ENCODE measurements around the gene C9orf50. TPM values are rescaled to one million over a fixed set of nuclear protein-coding genes. Genes with fewer than 3 reads are reported as not detected.

Gene C9orf50
- total and polyA plus RNA-seq, 2 experiments from 2014 or later = not detected

DNA sequence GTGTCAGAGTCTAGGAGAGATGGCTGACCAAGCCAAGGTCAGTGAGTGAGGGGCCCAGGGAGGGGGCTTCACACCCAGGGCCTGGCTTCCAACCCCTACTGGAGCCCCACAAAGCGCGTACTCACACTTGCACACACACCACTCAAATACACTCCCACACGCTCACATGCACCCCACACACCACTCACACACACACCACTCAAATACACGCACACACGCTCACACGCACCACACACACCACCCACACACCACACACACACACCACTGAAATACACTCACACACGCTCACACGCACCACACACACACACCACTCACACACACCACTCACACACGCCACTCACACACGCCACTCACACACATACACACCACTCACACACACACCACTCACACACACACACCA lies 26.7 kb upstream of the C9orf50 start:
- H3K9me2 ChIP-seq (ENCODE audit: insufficient read depth) = no peaks in the 10 kb centered on the region
- ATAC-seq = no peak
- H3K4me3 ChIP-seq = no peak overlapping the region
- H3K4me2 ChIP-seq = no peak overlapping the region
- no peaks in the 10 kb centered on the region for H3K4me1 Mint-ChIP-seq
- no peak for DNase-seq (ENCODE audit: low spot score)
- H4K20me1 ChIP-seq (replicated peaks; ENCODE audit: insufficient read depth) = no peaks in the 10 kb centered on the region
- no peak overlapping the region for H3K27ac ChIP-seq (ENCODE audit: low read depth)
- H3K36me3 ChIP-seq (ENCODE audit: insufficient read depth) = no peaks in the 10 kb centered on the region
- TF ChIP-seq, protein P1, sequence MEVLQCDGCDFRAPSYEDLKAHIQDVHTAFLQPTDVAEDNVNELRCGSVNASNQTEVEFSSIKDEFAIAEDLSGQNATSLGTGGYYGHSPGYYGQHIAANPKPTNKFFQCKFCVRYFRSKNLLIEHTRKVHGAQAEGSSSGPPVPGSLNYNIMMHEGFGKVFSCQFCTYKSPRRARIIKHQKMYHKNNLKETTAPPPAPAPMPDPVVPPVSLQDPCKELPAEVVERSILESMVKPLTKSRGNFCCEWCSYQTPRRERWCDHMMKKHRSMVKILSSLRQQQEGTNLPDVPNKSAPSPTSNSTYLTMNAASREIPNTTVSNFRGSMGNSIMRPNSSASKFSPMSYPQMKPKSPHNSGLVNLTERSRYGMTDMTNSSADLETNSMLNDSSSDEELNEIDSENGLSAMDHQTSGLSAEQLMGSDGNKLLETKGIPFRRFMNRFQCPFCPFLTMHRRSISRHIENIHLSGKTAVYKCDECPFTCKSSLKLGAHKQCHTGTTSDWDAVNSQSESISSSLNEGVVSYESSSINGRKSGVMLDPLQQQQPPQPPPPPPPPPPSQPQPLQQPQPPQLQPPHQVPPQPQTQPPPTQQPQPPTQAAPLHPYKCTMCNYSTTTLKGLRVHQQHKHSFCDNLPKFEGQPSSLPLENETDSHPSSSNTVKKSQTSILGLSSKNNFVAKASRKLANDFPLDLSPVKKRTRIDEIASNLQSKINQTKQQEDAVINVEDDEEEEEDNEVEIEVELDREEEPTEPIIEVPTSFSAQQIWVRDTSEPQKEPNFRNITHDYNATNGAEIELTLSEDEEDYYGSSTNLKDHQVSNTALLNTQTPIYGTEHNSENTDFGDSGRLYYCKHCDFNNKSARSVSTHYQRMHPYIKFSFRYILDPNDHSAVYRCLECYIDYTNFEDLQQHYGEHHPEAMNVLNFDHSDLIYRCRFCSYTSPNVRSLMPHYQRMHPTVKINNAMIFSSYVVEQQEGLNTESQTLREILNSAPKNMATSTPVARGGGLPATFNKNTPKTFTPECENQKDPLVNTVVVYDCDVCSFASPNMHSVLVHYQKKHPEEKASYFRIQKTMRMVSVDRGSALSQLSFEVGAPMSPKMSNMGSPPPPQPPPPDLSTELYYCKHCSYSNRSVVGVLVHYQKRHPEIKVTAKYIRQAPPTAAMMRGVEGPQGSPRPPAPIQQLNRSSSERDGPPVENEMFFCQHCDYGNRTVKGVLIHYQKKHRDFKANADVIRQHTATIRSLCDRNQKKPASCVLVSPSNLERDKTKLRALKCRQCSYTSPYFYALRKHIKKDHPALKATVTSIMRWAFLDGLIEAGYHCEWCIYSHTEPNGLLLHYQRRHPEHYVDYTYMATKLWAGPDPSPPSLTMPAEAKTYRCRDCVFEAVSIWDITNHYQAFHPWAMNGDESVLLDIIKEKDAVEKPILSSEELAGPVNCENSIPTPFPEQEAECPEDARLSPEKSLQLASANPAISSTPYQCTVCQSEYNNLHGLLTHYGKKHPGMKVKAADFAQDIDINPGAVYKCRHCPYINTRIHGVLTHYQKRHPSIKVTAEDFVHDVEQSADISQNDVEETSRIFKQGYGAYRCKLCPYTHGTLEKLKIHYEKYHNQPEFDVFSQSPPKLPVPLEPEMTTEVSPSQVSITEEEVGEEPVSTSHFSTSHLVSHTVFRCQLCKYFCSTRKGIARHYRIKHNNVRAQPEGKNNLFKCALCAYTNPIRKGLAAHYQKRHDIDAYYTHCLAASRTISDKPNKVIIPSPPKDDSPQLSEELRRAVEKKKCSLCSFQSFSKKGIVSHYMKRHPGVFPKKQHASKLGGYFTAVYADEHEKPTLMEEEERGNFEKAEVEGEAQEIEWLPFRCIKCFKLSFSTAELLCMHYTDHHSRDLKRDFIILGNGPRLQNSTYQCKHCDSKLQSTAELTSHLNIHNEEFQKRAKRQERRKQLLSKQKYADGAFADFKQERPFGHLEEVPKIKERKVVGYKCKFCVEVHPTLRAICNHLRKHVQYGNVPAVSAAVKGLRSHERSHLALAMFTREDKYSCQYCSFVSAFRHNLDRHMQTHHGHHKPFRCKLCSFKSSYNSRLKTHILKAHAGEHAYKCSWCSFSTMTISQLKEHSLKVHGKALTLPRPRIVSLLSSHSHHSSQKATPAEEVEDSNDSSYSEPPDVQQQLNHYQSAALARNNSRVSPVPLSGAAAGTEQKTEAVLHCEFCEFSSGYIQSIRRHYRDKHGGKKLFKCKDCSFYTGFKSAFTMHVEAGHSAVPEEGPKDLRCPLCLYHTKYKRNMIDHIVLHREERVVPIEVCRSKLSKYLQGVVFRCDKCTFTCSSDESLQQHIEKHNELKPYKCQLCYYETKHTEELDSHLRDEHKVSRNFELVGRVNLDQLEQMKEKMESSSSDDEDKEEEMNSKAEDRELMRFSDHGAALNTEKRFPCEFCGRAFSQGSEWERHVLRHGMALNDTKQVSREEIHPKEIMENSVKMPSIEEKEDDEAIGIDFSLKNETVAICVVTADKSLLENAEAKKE (CRISPR knock-in tag; IDR thresholded peaks at IDR 0.05) = no peak
- TF ChIP-seq STAT1 (IDR thresholded peaks at IDR 0.05; ENCODE audit: unreplicated experiment) (no peak), CREB1 (CRISPR knock-in tag; IDR thresholded peaks at IDR 0.05; ENCODE audit: low read depth) (no peak), POLR2AphosphoS5 (IDR thresholded peaks at IDR 0.05; ENCODE audit: low read depth) (no peak)
- TF ChIP-seq, protein P2, sequence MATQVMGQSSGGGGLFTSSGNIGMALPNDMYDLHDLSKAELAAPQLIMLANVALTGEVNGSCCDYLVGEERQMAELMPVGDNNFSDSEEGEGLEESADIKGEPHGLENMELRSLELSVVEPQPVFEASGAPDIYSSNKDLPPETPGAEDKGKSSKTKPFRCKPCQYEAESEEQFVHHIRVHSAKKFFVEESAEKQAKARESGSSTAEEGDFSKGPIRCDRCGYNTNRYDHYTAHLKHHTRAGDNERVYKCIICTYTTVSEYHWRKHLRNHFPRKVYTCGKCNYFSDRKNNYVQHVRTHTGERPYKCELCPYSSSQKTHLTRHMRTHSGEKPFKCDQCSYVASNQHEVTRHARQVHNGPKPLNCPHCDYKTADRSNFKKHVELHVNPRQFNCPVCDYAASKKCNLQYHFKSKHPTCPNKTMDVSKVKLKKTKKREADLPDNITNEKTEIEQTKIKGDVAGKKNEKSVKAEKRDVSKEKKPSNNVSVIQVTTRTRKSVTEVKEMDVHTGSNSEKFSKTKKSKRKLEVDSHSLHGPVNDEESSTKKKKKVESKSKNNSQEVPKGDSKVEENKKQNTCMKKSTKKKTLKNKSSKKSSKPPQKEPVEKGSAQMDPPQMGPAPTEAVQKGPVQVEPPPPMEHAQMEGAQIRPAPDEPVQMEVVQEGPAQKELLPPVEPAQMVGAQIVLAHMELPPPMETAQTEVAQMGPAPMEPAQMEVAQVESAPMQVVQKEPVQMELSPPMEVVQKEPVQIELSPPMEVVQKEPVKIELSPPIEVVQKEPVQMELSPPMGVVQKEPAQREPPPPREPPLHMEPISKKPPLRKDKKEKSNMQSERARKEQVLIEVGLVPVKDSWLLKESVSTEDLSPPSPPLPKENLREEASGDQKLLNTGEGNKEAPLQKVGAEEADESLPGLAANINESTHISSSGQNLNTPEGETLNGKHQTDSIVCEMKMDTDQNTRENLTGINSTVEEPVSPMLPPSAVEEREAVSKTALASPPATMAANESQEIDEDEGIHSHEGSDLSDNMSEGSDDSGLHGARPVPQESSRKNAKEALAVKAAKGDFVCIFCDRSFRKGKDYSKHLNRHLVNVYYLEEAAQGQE (IDR thresholded peaks at IDR 0.05; ENCODE audit: unreplicated experiment) = no peak
- TF ChIP-seq, protein P3, sequence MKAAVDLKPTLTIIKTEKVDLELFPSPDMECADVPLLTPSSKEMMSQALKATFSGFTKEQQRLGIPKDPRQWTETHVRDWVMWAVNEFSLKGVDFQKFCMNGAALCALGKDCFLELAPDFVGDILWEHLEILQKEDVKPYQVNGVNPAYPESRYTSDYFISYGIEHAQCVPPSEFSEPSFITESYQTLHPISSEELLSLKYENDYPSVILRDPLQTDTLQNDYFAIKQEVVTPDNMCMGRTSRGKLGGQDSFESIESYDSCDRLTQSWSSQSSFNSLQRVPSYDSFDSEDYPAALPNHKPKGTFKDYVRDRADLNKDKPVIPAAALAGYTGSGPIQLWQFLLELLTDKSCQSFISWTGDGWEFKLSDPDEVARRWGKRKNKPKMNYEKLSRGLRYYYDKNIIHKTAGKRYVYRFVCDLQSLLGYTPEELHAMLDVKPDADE (IDR thresholded peaks at IDR 0.05) = no peak
- no peaks in the 10 kb centered on the region for H3K79me2 ChIP-seq (replicated peaks; ENCODE audit: insufficient read depth)
- H2AFZ ChIP-seq = no peak overlapping the region
- H3K9me3 Mint-ChIP-seq = no peaks in the 10 kb centered on the region; the same call in 2 of the 3 replicates
- no peak overlapping the region for H3K4me3 Mint-ChIP-seq
- no peaks in the 10 kb centered on the region for H3K27me3 ChIP-seq (ENCODE audit: insufficient read depth)
- H3K36me3 Mint-ChIP-seq (ENCODE audit: low read depth) = no peaks in the 10 kb centered on the region
- no peak overlapping the region for H3K27ac Mint-ChIP-seq
- H3F3A ChIP-seq (replicated peaks; ENCODE audit: low read depth) = no peaks in the 10 kb centered on the region
- peaks cover 15% of the 10 kb centered on the region for H3K27me3 Mint-ChIP-seq (ENCODE audit: insufficient read depth, low read depth, poor library complexity)
- H3K4me1 ChIP-seq (ENCODE audit: insufficient read depth) = no peaks in the 10 kb centered on the region

Measured in GM23338 (cell line).